ENCODE measurements around the gene FILIP1L.

DNA sequence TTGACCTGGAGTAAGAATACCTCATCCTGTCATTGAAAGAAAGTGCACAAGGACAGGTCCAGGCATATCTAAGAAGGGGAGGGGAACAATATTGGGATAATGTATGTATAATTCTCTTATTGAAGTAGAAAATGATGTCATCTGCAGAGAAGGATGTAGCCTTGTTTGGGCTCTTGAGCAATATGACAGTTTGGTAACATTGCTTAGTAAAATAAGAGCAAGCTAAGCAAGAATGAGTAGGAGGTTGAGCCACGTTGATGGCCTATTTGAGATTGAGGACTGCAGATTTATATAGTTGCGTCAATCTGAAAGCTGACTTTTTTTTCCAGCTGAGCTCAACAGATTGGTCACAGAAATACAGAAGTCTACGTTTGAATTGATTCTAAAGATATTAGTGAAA, 145.2 kb downstream of the FILIP1L start:
- TF ChIP-seq, protein P1, sequence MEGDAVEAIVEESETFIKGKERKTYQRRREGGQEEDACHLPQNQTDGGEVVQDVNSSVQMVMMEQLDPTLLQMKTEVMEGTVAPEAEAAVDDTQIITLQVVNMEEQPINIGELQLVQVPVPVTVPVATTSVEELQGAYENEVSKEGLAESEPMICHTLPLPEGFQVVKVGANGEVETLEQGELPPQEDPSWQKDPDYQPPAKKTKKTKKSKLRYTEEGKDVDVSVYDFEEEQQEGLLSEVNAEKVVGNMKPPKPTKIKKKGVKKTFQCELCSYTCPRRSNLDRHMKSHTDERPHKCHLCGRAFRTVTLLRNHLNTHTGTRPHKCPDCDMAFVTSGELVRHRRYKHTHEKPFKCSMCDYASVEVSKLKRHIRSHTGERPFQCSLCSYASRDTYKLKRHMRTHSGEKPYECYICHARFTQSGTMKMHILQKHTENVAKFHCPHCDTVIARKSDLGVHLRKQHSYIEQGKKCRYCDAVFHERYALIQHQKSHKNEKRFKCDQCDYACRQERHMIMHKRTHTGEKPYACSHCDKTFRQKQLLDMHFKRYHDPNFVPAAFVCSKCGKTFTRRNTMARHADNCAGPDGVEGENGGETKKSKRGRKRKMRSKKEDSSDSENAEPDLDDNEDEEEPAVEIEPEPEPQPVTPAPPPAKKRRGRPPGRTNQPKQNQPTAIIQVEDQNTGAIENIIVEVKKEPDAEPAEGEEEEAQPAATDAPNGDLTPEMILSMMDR (optimal IDR thresholded peaks at IDR 0.05 in 1 of 3, IDR thresholded peaks at IDR 0.05 in 1 of 3, conservative IDR thresholded peaks at IDR 0.05 in 1 of 3; ENCODE audit: extremely low read depth in 1 of 3, insufficient read depth in 2 of 3, low read length in 3 of 3) = no peak
- no peak for TF ChIP-seq EZH2 (IDR thresholded peaks at IDR 0.05; ENCODE audit: low read length)

Measured in keratinocyte (primary cell).